ENCODE data around the gene OSBPL8.

DNA sequence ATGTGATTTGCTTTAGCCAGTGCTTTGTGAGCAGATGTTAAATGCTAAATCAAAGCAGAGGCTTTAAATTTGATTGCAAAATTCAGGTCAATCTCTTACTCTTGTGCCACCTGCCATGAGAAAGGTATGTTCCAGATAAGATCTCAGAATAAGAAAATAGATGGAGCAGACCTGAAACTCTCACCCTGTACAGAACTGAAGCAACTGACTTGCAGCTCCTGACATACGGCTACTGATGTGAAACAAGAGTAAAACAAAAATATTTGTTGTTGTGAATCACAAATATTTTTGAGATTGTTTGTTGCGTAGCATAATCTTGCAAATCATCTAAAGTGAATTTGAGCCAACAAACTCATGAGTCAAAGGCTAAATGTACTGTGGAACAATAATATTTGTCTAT is 3.5 kb upstream of the OSBPL8 start:
- TF ChIP-seq, protein P1, sequence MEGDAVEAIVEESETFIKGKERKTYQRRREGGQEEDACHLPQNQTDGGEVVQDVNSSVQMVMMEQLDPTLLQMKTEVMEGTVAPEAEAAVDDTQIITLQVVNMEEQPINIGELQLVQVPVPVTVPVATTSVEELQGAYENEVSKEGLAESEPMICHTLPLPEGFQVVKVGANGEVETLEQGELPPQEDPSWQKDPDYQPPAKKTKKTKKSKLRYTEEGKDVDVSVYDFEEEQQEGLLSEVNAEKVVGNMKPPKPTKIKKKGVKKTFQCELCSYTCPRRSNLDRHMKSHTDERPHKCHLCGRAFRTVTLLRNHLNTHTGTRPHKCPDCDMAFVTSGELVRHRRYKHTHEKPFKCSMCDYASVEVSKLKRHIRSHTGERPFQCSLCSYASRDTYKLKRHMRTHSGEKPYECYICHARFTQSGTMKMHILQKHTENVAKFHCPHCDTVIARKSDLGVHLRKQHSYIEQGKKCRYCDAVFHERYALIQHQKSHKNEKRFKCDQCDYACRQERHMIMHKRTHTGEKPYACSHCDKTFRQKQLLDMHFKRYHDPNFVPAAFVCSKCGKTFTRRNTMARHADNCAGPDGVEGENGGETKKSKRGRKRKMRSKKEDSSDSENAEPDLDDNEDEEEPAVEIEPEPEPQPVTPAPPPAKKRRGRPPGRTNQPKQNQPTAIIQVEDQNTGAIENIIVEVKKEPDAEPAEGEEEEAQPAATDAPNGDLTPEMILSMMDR (tag by site-specific recombination; IDR thresholded peaks at IDR 0.05) = no peak
- no peak for TF ChIP-seq ZNF274 (IDR thresholded peaks at IDR 0.05; ENCODE audit: low read length)
- no peak for TF ChIP-seq ZNF274 (tag by site-specific recombination; IDR thresholded peaks at IDR 0.05; ENCODE audit: borderline replicate concordance)

All from HEK293 (cell line).